GM18499 (cell line): Measurements from ENCODE around the gene PRKG2.
"Not testable (repeated sequence)": the region's sequence is repeated elsewhere in the genome, so short reads cannot be mapped to it uniquely, and the experiment has no call there.

ENCODE experiments used
- ATAC-seq: cut with Tn5 transposase; IDR thresholded peaks from one replicate; pipeline ENCODE4 v1.9.1; 2021; ENCODE audit warnings: moderate number of reproducible peaks; ENCODE audit not compliant: insufficient read depth, unreplicated experiment

The PRKG2 gene

GRCh38 chr4:81164126-81164525 is 50.9 kb downstream of the PRKG2 start:
- no peak for ATAC-seq

DNA sequence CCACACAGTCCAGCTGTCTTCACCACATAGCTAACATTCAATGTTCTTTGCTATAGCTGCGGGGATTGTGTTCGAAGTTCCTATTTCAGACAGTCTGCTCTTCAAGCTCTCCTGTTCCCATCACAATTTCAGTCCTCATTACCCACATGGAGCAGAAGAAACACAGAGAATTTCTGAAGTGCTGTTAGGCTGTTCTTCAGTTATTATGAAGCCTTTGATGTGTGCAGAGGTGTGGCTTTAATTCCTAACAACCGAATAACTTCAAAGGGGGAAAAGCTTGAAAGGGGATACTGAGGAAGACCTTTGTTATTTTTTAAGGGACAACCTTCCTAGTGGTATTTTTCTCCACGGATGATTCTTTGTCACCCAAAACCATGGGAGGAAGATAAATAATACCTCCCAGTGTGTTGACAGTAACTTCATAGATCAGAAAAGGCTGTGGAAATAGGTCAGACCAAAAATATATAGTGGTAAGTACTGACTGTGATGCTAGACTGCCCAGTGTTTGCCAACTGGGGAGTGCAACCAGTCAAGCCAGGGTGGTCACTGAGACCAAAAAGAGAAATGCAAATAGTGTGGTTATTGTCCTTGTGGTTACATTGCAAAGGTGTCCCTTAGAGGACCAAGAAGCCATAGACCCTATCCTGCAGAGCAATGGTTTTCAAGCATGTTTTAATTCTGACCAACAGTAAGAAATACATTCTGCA is 52.1 kb downstream of the PRKG2 start:
- ATAC-seq: no peak

GRCh38 chr4:81153714-81154323 is 61.2 kb downstream of the PRKG2 start:
- ATAC-seq: not testable (repeated sequence)

DNA sequence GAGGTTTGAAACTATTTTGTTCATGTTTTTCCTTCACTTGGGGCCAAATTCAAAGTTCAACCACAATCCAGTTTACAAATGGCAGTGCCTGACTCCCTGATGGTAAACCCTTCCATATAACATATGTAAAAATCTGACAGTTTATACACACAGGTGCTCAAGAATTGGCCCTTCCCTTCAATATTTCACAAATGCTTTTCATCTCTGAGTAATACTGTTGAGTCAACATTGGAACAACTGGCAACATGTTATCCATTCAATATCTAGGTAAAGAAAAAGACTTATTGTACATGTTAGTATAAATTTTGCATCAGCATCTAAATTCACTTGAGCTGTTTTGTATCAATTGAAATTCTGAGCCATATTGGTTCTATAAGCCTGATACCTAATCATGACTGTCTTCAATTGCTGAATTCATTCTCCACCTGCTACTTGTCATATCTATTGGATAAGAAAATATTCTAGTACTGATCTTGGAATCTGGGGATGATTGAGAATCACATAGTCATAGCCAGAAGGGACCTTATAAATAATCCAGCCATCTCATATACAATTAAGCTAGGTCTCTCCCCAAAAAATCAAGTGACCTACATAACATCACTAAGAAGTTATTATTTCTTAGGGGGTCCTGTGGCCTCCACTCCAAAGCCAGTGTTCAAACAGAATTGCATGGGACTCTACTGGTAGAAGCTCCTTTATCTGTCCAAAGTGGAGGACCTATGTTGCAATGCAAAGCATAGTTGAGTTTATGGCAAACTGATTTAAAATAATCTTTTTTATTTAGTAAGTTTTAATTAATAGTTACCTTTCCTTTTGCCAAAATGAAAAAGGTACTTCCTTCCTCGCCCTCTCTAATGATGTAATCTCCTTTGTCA is 61.9 kb downstream of the PRKG2 start:
- no peak for ATAC-seq

DNA sequence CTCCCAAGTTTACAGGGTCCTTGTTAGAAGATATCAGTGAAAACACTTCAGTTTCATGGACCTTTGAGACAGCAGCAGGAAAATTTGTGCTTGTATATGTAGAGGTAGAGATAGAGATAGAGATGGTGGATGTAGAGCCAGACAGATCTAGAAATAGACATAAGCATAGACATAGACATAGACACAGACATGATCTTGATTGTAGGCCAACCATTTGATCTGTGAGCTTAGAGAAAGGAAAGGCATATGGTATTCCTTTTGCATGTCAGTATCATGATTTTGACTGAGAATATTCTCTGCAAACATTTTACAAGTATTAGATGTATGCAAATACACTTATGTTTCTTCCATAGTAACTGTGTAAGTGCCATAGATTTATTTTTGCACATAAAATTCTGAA is 65.0 kb downstream of the PRKG2 start:
- ATAC-seq: no peak

DNA sequence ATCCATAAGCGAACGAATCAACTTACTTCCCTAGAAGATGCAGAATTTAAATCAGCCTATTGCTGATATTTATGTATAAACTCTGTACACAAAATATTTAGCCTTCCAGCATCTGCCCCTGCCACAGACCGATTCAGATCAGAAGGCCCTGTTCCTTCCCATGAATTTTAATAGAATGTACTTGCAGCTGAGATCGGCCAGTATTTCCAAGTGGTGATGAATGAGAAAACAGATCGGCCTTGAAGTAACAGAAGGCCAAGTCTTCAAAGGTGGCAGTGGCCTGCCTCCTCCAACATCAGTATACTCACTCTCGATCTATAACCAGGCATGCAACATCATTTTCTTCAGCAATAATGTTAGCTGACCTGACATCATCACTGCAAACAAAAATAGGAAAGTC is 66.4 kb downstream of the PRKG2 start:
- ATAC-seq: no peak

GRCh38 chr4:81146466-81146865 is 68.6 kb downstream of the PRKG2 start:
- no peak for ATAC-seq

GRCh38 chr4:81143183-81143582 is 71.8 kb downstream of the PRKG2 start:
- no peak for ATAC-seq

- ATAC-seq: no peak
These were observed 72.3 kb downstream of the PRKG2 start for GRCh38 chr4:81142744-81143143.

- ATAC-seq: no peak
These were observed 77.1 kb downstream of the PRKG2 start for GRCh38 chr4:81137894-81138293.

GRCh38 chr4:81137446-81137845 is 77.6 kb downstream of the PRKG2 start:
- no peak for ATAC-seq

DNA sequence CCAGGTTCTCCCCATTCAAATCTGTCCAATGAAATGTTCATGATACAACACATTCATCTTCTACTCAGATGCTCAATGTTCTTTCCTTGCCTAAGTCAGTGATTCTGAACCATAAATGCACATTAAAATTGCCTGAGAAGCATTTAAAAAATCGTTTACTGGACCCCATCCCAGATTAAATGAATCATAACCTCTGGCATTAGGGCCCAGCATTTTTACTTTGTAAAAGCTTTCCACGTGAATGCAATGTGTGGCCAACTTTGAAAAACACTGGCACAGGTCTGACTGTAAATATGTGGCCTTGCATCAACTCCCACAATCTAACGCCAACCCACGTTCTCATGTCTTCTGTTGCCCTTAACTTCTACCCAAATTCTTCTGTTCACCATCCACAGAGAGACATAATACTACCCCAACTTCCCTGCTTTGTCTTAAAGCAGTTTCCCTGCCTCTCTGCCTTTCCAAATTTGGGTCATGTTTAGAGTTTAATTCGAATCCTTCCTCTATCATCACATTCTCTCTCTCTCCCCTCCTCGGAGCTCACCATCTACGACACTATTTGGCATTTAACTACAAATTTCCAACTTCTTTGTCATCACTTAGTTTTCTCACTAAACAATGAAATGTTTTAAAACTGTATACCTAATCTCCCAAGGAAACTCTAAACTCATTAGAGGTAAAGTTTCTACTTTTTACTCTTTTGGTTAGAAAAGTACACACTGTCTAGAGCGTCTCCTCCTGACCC is 78.7 kb downstream of the PRKG2 start:
- no peak for ATAC-seq

- ATAC-seq: no peak
These were observed 79.5 kb downstream of the PRKG2 start for GRCh38 chr4:81135501-81135900.

DNA sequence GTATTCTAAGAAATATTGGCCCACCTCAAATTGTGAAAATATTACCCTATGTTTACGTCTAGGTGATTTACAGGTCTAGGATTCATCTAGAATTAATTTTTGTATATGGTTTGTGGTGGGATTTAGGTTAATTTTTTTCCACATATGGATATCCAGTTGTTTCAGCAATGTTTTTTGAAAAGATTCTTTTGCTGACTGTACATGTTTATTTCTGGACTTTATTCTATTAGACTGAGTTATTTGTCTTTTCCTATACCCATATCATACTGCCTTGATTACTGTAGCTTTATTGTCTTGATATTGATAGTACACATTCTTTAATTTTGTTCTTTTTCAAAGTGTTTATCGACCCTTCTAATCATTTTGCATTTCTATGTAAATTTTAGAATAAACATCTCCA is 83.5 kb downstream of the PRKG2 start:
- ATAC-seq: no peak

- no peak for ATAC-seq
These were observed 84.0 kb downstream of the PRKG2 start for GRCh38 chr4:81131066-81131465.

- no peak for ATAC-seq
These were observed 84.5 kb downstream of the PRKG2 start for GRCh38 chr4:81130569-81130968.

GRCh38 chr4:81120055-81120454 is 95.0 kb downstream of the PRKG2 start:
- no peak for ATAC-seq

- ATAC-seq: no peak
These were observed 96.9 kb downstream of the PRKG2 start for GRCh38 chr4:81118086-81118485.

DNA sequence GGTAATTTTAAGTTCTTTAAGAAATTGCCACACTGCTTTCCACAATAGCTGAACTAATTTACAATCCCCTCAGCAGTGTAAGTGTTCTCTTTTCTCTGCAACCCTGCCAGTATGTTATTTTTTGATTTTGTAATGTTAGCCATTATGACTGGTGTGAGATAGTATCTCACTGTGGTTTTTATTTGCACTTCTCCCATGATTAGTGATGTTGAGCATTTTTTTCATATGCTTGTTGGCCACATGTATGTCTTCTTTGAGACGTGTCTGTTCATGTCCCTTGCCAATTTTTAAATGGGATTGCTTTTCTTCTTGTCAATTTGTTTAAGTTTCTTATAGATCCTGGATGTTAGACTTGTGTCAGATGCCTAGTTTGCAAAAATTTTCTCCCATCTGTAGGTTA is 98.5 kb downstream of the PRKG2 start:
- ATAC-seq: no peak

DNA sequence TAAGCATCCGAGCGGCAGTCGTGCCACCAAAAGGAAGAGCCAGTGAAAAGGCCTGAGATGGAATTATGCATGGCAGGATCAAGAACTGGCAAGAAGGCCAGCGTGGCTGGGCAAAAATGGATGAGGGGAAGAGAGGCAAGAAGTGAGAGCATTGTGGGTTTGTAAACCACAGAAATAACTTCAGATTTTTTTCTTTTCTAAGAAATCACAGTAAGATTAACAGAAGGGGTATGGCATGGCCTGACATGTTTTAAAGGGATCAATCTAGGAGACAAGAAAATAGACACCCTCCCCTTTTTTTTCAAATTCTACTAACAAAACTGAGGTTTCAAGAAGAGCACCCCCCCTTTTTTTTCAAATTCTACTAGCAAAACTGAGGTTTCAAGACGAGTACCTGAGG is 102.0 kb downstream of the PRKG2 start:
- no peak for ATAC-seq

- no peak for ATAC-seq
These were observed 105.7 kb downstream of the PRKG2 start for GRCh38 chr4:81109356-81109755.
